Fibroblast of skin of left quadriceps (primary cell): ENCODE results near the gene IGFBP3.

Experiments used
- DNase-seq, 2 experiments: peaks; one replicate each; pipeline ENCODE4 v3.0.0-alpha.2; 2013; ENCODE audit warnings: low read depth in 2 of 2

Gene IGFBP3

DNA sequence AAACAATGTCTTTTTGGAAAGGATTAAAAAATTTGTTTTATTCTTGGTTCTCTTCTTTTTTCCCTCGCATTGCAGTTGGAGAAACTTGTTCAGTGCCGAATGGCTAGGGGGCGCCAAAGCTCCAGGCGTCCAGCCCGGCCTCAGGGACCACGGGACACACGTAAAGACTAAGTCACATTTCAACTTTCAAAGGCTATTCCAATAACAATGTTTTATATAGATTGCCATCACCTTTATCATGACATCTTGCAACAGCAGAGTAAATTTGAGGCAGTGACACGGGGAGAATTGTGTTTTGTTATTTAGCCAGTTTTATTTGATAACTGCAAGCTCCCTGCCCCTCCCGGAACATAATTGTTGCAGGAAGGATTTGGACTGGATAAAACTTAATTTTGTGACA, 2.2 kb upstream of the IGFBP3 start:
- DNase-seq, result peak; percentile 39 to 48

DNA sequence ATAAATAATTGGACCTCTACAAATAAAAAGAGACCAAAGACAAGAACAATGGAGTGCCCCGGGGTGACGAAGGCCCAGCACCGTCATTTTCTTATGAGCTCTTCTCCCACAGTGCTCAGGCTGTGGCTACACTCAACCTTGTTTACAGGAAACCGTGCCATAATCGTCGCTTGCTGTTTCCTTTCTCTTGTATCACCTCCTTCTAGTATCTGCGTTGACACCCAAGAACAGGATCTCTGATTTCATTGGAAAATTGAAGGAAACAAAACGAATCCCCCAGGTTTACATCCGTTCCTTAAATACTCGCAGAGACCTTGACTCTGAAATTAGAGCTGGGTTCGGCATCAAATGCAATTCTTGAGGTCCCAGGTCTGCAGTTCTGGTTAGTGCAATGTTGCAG, 1.7 kb upstream of the IGFBP3 start:
- DNase-seq, result no peak

DNA sequence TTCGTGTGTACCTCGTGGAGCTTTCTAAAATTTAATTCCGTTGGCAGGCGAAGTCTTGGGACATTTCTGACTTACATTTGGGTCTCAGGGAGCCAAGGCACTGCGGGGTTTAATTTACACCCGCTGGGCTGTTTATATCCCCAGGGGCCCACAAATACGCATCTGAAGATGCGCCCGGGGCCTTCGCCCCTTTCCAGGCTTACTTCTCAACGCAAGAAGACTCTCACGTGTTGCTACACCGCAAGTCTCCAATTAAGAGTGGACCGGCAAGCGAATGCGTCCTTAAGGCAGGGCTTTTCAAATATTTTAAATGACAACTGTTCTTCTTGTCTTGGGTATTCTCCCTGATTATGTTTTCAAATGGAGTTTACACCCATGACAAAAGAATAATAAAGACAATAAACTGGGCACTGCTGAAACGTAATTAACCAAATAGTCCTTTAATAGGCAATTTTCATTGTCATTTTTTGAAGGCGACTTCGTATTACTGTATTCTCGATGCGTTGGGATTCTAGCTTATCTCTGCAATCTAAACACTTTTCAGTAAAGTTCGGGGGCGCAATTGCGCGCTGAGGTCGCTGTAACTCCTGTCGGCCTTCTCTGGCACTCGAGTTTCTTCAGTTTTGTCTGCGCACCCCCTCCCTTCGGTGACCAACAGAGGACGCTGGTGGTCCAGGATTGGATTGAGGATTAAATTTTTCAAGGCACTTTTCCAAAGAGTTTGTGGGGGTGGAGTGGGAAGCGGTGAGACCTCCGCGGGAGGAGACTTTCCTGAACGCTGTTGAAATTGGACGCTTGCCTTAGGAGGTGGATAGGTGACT, 837 bp upstream of the IGFBP3 start:
- peak; percentile 64 to 70 for DNase-seq

DNA sequence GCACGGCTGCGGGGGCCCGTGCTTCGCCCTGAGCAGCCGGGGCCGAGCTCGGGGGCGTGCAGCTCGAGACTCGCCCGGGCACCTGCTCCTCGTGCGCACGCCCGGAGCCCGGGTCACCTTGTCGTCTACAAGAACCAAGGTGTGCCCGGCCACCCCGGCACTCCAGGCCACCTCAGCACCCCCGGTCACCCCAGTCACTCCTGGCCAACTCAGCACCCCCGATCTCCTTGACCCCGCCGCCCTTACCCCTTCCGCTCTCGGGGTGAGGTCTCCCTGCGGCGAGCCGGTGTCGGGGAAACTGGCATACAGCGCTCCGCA, 268 bp upstream of the IGFBP3 start:
- DNase-seq, result no peak

DNA sequence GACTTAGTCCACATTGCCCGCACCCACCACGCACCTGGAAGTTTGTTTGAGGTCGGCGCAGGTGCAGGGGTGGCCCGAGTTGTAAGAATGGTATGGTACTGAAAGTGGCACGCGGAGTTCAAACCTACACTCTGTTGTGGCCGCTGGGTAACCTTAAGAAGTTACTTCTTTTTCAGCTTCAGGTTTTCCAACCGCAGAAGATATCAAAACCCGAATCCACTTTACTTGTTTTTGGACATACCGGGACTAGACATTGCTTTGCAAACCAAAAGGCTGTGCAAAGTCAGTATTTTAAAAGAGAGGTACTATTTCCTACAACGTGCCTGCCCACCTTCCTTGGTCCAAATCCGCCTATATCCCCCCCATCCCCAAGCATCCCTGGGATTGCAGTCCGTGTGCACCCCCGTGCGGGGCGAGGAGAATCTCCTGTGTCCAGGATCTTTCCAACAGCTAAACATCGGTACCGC, 1.0 kb downstream of the IGFBP3 start:
- no peak for DNase-seq

DNA sequence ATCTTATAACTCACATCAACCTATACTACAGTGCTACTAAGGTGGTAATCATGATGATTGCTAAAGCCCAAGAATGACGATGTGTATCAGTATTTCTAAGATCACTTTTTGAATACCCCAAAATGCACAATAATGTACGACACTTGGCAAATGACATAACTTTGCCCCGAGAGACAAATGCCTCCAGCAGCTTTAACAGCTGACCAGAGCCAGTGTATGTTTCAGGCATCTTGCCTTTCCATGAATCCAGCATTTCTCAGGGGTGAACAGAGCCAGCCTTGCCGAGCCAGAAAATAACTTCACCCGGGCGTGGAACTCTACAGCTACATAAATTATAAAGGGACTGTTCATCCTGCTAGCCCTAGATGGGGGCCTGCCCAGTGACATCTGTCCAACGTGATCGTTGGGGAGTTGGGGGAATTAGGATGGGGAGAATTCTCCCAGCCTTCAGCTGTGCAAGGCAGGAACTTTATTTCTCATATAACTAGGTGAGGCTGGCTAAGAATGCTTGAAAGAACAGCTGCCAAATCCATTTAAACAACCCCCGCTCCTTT, 1.8 kb downstream of the IGFBP3 start:
- no peak for DNase-seq

DNA sequence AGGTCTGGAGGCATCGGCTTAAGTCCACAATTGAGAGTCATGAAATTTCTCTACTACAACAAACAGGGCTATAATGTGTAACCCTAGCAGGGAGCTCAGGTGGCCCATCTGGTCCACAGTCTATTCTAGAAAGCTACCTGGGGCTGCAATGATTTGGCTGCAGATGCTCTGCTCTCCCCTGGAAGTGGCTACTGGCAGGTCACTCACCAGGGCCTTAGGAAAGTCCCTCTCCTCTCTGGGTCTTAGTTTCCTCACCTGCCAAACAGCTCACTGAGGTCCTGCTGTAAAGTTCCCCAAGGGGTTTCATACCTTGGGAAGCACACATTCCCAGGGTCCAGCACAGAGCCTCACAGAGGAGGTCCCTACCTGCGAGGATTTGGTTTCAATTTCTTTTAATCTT, 2.5 kb downstream of the IGFBP3 start:
- no peak for DNase-seq

DNA sequence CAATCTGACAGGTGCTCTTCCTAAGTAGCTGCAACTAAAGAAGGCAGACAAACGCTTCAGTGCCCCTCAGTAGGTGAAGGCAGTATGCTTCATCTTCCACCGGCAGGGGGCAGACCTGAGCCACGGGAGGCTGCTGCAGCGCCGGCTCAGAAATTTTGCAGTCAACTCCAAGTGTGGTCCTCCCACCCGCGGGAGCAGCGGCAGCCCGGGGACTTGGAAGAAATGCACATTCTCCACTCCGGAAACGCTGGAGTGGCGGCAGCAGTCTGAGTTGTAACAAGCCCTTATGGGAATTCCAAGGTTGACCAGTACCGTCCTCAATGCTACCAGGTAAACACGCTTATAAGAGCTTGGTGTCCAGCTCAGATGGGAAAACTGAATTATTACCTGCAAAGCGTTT, 3.4 kb downstream of the IGFBP3 start:
- peak; percentile 53 for DNase-seq

DNA sequence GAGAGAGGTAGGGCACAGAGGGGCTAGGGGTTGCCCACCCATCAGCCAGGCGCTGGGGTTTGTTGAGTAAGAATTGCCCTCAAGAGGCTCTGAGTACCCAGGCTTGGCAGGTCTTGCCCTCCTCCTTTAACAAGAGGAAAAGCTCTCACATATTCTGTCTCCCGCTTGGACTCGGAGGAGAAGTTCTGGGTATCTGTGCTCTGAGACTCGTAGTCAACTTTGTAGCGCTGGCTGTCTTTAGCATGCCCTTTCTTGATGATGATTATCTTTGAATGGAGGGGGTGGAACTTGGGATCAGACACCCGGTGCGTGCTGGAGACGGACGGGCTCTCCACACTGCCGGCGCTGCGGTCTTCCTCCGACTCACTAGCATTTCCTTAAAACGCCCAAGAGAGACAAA, 4.0 kb downstream of the IGFBP3 start:
- no peak for DNase-seq

DNA sequence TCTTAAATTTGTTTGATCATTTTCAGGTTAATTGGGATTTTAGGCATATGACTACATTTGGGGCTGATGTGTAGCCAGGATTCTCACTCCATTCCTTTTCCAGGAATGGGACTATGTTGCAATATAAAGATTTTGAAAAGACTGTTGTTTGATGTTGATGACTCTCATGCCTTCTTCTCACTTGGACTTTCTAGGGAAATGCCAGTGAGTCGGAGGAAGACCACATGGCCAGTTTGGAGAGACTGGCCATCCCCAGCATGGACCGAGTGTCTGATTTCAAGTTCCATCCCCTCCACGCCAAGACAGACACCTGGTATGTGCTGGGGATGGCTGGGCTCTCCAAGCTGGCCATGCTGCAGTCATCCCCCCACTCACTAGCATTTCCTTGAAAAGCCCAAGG, 5.5 kb downstream of the IGFBP3 start:
- DNase-seq, result no peak

DNA sequence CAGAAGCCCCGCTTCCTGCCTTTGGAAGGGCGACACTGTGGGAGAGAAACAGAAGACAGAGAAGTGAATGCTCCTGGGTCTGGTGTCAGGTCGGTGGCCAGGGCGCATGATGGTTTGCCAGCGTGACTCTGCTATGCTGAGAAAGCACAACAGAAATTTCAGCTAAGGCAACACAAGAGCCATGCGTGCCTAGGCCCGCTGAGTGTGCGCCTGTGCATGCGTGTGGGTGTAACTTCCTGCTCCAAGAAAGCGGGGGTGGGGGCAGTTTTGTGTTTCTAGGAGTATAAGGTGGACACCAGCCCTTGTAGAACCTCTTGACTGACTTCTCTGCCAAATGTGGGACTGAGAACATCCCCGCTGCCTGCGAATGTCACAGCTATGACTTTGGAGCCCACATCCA, 6.2 kb downstream of the IGFBP3 start:
- DNase-seq, result no peak

DNA sequence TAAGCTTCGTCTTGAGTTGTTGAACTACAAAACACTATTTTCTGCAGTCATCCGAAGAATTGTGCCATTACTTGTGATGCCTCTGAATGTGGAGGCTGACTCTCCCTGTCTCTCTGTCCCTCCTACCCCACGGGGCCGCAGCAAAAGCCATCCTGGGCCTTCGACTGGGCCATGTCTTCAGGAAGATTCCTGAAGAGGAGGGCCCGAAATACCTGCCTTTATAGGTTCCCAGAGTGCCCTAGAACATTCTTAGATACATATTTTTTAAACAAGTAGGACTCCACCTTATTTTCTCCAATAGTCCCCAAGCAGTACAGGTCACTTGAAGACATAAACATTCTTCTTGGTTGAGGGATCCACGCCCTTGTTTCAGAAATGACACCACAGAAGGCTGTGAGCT, 8.1 kb downstream of the IGFBP3 start:
- DNase-seq, result no peak

DNA sequence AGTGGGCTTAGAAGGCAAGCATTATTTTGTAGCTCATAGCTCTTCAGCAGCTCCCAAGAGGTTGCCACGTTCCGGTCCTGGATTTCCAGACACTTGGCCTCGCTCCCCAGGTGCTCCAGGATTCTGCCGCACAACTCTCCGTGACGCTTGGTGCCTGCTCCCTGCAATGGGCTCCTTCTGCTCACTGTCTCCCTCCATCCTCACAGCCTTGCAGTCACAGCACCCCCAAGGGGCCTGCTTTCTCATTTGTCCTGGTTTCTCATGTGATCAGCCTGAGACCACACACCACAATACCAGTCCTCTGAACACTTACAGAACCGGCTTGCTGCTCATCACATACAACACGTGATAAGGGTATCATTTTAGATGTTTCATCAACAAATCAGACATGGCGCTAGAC, 9.8 kb downstream of the IGFBP3 start:
- DNase-seq, result no peak

DNA sequence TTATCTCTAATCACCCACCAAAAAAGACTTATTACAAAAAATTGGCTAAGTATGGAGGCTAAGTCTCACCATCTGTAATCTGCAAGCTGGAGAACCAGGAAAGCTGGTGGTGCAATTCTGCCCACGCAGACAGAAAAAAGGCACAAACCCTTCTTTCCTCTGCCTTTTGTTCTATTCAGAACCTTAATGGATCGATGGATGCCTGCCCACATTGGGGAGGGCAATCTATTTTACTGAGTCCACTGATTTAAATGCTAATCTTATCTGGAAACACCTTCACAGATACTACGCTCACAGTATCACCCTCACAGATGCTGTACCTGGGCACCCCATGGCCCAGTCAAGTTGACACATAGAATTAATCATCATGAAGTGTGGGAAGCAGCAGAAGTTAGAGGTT, 10.2 kb downstream of the IGFBP3 start:
- DNase-seq, result no peak

DNA sequence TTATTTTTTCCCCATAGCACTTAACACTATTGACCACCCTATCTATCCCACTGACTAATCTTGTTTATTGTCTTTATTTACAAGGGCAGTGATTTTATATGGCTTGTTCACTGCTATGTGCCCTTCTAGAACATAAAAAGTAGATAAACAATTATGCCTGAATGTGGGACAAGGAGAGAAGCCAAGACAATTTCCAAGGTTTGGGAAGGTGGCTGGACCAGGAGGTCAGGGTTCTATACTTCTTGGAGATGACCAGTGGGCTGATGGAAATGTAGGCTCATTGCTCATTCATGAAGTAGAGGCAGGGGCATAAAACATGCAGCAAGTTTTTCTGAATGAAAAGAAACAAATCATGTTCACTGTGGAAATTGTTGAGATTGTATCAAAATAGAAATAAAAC, 11.5 kb downstream of the IGFBP3 start:
- no peak for DNase-seq

DNA sequence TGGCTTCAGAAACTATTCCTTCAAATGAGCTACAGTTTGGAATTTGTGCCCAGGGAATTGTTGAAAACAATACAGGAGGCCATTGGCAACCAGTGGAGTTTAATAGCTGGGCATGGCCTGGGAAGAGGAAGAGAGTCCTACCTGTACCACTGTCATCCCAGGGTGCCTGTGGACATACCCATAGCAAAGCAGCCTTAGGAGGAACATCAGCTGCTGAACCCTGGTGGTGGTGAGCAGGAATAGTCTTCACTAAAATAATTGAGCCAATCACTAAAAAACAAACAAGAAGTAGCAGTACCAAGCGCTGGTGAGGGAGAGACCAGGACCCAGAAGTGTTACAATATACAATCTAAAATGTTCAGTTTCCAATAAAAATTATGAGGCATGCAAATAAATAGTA, 18.3 kb downstream of the IGFBP3 start:
- no peak for DNase-seq

DNA sequence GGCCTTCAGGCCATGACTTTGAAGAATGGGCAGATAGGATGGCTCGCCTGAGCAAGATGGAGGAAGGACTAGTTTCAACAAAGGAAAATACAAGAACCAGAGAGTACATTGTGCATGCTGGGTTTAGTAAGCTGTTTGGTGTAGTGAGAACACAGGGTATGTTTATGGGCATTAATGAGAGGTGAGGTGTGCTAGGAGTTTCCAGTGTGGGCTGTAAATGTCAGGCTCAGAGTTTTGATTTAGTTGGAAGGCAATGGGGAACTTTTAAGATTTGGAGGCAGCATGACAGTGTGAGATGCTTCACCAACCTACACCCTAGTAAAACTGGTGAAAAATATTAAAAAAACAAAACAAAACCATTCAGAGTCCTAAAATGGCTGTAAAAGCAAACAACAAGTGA, 19.5 kb downstream of the IGFBP3 start:
- DNase-seq, result no peak

DNA sequence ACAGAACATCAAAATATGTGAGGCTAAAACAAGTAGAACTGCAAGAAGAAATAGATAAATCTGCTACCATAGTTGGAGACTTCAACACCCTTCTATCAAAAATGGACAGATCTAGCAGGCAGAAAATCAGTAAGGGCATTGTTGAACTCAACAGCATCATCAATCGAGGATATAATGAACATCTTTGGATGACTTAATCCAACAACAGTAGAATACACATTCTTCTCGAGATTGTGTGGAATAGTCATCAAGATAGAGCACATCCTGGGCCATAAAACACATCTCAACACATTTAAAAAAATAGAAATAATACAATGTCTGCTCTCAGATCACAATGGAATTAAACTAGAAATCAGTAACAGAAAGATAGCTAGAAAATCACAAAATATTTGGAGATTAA, 22.9 kb downstream of the IGFBP3 start:
- peak; percentile 45 to 57 for DNase-seq

DNA sequence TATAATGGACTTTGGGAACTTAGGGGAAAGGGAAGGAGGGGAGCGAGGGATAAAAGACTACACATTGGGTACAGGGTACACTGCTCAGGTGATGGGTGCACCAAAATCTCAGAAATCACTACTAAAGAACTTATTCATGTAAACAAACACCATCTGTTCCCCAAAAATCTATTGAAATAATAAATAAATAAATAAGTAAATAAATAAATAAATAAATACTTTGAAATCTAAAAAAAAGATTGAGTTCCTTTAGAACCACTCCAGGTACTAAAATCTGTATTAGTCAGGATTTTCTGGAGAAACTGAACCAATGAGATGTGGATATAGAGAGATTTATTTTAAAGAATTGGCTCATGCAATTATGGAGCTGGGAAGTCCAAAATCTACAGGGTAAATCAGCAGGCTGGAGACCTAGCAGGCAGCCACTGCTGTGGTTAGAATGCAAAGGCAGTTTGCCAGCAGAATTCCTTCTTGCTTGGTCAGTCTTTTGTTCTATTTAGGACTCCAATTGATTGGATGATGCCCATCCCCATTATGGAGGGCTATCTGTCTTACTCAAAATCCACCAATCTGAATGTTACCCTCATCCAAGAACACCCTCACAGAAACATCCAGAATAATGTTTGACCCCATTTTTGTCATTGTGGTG, 23.9 kb downstream of the IGFBP3 start:
- peak; percentile 70 to 73 for DNase-seq

DNA sequence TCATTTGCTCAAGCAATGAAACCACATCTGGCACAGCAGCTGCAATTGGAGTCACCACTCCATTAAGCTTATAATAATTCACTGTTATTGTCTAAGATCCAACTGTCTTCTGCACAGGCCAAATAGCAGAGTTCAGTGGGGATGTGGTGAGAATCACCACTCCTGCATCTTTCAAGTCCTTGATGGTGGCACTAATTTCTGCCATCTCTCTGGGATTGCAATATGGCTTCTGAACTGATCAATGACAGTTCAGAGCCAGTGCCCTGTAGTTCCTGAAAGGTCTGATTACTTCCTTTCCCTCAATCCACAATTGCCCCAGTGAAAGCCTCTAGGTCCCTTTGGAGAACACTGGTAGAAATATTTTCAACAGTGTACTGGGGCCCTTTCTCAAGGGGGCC, 26.4 kb downstream of the IGFBP3 start:
- no peak for DNase-seq

DNA sequence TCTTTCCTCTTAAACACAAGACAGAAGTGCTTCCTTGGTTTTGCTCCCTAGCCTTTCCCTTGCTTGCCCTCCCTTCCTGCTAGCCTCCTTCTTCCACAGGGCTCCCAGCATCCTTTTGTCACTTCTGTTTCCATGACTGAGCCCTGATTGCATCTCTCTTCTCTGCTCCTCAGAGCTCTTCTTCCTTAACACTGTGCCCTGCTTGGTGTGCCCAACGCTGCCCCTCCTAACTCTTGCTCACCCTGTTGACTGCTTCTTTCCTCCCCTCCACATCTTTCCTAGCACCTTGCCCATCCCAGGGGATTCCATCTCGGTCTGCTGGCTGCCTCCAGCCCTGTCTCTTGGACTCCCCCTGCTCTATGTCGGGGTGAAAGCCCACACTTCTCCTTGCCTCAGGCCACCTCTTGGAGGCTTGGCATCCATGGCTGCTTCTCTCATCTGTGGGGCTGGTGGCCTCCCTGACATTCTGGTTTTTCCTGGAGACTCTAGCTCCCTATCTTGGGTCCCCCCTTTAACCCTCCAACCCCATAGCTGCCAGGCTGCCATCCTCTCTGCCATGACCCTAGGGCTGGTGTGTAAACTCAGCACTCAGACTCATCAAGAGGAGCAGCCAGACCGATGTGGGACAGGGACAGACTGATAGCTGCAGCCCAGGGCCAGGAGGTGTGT, 26.9 kb downstream of the IGFBP3 start:
- no peak for DNase-seq

DNA sequence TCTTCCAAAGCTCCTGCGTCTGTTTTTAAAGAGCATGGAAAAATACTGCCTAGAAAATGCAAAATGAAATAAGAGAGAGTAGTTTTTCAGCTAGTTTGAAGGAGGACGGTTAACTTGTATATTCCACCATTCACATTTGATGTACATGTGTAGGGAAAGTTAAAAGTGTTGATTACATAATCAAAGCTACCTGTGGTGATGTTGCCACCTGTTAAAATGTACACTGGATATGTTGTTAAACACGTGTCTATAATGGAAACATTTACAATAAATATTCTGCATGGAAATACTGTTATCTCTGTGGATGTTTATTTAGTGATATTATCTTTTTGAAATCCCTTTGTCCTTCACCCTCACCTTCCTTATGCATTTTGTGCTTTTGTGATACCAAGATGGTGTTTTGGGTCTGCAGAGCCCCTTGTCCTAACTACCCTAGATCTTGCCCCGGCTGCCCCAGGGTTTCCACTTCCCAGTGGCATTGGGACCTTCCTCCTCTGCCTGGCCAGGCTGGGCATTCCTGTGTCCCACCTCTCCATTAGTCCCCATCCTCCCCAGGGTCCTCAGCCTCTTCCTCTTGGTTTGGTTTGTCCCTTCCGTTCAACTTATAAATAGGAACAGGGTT, 27.6 kb downstream of the IGFBP3 start:
- no peak for DNase-seq
